DMS 273 (cell line): ENCODE measurements around the gene PSMD8.

ENCODE experiments used
- DNase-seq: peaks from one replicate; lab custom pipeline; 2025; ENCODE audit not compliant: unreplicated experiment; lab: John Stamatoyannopoulos, UW

Gene PSMD8

DNA sequence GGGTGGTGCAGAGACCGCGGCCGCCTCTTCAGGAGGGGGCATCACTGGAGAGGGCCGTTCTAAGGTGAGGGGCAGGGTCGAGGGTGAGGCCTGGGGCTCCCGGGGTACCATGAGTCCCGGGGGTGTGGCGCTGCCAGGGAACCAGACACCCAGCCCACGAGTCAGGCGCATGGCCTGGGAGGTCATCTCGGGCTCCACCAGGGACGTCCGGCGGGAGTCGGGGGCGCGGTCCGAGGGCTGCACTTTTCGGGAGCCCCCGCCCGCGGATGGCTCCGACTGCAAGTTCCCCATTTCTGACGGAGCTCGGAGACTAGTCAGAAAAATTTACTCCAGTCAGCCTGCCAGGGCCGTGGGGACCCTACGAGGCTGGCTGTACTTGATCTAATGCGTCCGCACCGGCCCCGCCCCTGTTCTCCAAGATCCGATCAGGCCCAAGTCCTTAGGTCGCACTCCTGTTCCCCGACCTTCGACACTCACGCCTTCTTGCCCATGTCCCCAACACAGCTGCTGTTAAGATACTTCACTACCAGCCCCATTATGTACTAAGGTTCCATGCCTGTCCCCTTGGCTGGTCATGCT lies 12.7 kb downstream of the PSMD8 start:
- peak; percentile 72 for DNase-seq

GRCh38 chr19:38387550-38388348 lies 13.4 kb downstream of the PSMD8 start, which contains the start of gene GGN:
Gene GGN (minus strand): TSS chr19:38388034. CDS start chr19:38387261, 773 bp downstream.
- peak; percentile 88 for DNase-seq

DNA sequence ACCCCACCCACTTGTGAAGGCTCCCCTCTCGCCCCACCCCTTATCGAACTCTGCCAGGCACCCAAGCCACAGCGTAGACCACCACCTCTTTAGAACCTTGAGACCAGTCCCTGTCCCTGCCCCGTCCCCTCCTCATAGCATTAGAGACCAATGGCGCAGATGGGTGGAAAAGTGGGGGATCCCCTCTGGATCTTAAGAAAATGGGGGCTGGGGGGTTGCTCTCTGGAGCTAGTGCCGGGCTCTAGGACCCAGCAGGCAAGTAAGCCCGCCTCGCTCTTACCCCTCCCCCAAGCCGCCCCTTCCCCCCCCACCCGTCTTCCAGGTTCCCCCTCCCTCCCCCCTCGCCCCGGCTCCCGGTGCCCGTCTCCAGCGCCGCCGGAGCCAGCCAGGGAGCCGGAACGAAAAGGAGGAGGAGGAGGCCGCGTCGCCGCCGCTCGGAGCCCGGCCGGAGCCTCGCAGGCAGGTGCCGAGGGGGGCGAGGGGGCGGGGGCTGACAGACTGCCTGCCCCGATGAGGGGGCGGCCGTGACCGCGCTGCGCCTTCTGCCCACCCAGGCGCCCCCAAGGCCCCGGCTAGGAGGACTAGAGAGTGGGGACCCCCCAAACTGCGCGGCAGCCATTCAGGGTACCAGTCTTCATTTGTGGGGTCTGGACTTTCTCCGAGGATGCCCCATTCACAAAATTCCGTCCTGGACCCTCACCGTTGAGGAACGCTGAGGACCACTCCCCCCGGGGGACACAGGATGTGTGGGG lies 14.2 kb downstream of the PSMD8 start, which contains the start of gene SPRED3:
TSS of gene SPRED3 (plus strand) at position 349 of the 752 bp plus-strand sequence. CDS start 1,606 bp downstream, outside the sequence.
- DNase-seq: peak; percentile 61

DNA sequence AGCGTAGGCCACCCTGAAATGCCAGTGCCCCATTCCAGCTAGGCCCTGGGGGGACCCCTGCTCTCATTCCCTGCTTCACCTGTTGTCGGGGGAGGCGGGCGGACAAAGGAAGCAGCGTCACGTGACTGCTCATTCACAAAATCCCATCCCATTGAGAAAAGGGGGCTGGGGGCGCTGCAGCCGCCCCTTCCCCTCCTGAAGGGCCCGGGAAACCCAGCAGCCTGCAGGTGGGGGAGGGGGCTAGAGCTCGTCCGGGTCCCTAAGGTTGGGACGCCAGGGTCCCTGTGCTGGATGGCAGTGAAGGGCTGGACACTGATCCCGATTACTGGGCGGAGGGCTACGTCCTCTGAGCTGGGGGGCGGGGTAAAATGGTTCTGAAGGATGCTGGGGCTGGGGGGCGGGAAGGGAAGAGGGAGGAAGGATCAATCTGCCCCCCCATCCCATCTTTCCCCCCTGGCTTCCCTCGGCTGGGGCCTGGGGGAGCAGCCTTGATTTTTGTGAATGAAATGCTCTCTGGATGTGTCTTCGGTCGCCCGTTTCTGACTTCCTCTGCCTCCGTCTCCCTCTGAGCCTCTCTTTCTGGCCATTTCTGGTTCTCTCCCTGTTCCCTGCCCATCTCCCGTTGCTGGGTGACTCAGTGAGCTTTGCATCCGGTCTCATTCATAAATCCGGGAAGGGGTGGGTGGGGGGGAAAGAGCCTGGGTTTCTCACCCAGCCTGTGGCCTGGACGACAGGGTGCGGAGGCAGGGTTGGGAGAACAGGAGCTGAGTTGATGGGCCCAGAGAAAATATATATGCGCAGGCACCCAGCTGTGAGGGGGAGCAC lies 14.9 kb downstream of the PSMD8 start:
- DNase-seq: peak; percentile 40

DNA sequence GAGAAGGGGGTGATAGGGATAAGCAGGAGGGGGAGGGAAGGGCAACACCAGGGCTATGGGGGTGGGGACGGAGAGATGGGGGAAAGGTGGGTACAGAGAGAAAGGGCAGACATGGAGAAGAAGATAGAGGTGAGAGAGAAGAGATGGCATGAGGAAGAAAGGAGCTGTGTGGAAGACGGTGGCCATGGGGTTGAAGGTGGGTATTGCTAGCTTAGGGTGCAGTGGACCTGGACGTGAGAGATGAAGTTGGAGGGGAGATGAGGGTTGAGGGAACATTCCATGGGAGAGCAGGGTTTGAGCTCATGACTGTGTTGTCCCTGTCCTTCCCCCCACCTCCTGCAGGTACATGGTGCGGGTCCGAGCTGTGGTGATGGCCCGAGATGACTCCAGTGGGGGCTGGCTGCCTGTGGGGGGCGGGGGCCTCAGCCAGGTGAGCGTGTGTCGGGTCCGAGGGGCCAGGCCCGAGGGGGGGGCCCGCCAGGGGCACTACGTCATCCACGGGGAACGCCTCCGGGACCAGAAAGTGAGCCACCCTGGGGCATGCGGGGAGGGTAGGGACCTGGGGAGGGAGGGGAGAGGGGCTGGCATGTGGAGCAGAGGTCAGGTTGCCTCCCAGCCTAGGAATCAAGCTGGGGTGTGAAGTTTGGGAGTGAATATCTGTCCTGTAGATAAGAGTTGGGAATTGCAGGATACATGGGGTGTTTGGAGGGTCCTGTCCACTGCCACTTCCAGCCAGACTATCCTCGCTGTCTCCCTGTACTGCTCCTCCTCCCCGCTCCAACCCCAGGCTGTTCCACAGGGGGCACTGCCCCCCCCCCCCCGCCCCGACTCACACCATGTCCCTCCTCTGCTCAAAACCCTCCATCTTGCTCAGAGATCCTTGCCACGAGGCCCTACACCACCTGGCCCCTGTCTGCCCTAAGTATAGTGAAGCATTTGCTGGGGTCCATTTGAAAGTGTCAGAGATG lies 15.9 kb downstream of the PSMD8 start:
- DNase-seq: no peak

- no peak for DNase-seq
Observed at GRCh38 chr19:38391911-38392464, 17.6 kb downstream of the PSMD8 start.

DNA sequence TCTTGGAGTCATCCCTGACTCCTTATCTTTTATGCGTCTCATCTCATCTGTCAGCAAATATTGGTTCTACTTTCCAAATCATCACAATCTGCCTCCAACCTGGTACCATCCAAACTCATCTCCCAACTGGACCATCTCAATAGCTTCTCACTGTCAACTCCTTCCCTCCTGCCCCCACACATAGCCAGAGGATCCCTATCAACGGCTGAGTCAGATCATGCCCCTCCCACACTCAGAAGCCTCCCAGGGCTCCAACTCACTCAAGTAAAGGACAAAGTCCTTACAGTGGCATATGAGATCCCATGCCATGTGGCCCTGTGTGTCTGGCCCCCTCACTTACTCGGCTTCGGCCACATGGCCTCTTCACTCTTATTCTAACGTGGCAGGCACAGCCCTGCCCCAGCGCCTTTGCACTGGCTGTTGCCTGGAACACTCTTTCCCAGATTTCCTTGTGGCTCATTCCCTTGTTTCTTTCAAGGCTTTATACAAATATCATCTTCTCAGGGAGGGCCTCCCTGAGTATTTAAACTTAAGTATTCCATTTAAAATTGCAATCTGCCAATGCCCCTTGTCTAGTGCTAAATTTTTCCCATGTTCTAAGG lies 18.4 kb downstream of the PSMD8 start:
- DNase-seq: peak; percentile 36

GRCh38 chr19:38394488-38394887 lies 20.1 kb downstream of the PSMD8 start:
- peak; percentile 79 for DNase-seq

GRCh38 chr19:38395381-38396114 lies 21.2 kb downstream of the PSMD8 start:
- peak; percentile 54 for DNase-seq

GRCh38 chr19:38399081-38399480 lies 24.7 kb downstream of the PSMD8 start:
- DNase-seq: no peak

DNA sequence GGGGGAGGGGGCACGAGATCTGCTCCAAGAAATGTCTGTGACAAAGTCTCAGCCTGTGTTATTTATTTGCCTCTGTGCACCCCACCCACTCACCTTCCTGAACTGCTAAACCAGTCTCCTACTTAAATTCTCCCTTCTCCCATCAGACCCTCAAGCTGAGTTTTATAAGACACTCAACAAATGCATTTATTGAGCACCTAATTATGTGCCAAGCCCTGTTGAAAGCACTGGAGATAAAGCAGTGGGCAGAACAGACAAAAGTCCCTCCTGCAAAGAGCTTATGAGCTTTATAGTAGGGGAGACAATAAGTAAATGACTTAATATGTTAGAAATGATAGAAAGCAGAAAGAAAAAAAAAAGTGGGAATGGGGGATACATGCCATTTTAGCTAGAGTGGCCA lies 25.2 kb downstream of the PSMD8 start:
- no peak for DNase-seq

DNA sequence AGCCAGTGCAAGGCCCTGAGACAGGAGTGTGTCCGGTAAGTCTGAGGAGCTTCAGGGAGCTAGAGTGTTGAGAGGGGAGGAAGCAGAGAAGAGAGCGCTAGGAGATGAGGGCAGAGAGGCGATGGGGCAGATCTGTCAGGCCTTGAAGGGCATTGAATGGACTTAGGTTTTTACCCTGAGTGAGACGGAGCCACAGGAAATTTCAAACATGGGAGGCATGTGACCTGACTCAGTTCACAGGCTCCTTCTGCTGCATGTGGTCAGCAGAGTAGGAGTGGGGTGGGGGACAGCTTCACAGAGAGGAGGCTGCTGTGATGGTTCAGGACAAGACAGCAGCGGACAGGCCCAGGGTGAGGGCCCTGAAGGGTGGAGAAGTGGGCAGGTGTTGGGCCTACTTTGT lies 26.0 kb downstream of the PSMD8 start:
- DNase-seq: no peak

DNA sequence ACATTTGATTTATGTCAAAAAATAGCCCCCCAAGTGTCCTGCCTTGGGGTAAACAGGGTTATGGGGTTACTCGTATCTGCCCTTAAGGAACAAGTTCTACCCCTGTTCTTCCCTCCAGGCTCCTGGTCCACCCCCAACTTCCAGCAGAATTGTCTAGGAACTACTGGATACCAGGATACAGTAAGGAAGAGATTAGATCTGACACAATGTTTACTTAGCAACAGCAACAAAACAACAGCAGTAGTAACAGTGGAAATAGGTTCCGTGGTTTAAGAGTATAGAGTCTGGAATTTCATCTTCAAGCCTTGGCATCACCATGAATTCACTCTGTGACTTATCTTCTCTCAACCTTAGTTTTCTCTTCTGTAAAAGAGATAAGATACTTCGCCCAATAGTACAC lies 26.8 kb downstream of the PSMD8 start:
- no peak for DNase-seq

GRCh38 chr19:38402623-38402966 lies 28.2 kb downstream of the PSMD8 start:
- no peak for DNase-seq

GRCh38 chr19:38402967-38403674 lies 28.8 kb downstream of the PSMD8 start, which contains the start of gene FAM98C:
Gene FAM98C (plus strand): TSS chr19:38403093. CDS start chr19:38403154, 61 bp downstream.
- DNase-seq: peak; percentile 98

DNA sequence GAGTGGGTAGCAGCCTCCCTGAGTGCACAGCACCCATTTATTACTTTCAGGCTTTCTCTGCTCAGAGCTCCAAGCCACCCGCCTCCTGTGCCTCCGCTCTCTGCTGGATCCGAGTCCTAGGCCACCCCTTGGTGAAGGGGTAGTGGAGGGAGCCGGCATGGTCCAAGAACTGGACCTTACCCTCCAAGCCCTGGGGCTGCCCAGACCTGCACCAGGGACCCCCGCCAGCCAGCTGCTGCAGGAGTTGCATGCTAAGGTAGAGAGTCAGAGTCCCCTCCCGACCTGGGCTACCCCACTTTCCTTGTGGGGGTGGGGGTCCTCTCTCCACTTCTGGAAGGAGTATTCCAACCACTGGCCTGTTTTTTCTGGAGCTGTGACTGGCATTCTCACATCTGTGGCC lies 30.5 kb downstream of the PSMD8 start:
- no peak for DNase-seq

DNA sequence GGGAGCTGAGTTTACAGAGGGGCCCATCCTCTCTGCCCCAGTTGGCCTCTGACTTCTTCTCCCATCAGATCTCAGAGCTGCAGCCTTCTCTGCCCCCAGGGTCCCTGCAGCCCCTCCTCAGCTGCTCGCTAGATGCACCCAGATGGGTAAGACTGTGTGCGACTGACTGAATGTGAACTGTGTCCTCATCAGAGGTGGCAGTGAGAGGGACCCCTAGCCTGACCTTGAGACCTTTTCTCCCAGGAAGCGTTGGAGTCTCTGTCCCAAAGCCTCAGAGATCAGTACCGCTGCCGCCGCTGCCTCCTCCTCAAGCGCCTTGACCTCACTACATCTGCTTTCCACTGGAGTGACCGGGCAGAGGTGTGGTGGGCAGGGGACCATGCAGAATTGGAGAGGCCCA lies 30.9 kb downstream of the PSMD8 start:
- no peak for DNase-seq
